ENCODE results near the gene SULT2B1.

- TF ChIP-seq CTCF (IDR thresholded peaks at IDR 0.05) (no peak), EZH2 (IDR thresholded peaks at IDR 0.05) (no peak), EZH2phosphoT487 (IDR thresholded peaks at IDR 0.05) (no peak)
These were observed 85.5 kb downstream of the SULT2B1 start for GRCh38 chr19:48637449-48637947.
